Ovary (tissue), 9 donors: ENCODE measurements around the gene SMAD5. TPM values are rescaled to one million over a fixed set of nuclear protein-coding genes. Genes with fewer than 3 reads are reported as not detected.

ENCODE experiments used
- DNase-seq, 5 donors: peaks; one replicate each; pipeline ENCODE4 v3.0.0-alpha.2; 2019 to 2020
- H3K27ac ChIP-seq, 2 donors: fragments of 200-600 bp; one replicate each; pipeline versions ENCODE4 v1.5.1 to v1.8.0; 2019 to 2022
- H3K27me3 ChIP-seq: fragments of 200-600 bp; one replicate; pipeline ENCODE4 v1.8.0; 2022
- H3K36me3 ChIP-seq: fragments of 200-600 bp; sonication (generic); one replicate; pipeline ENCODE4 v1.5.1; 2019
- H3K4me1 ChIP-seq: one replicate; pipeline ENCODE4 v1.8.1; 2013; ENCODE audit warnings: mild to moderate bottlenecking, moderate library complexity; ENCODE audit not compliant: insufficient read depth
- H3K4me3 ChIP-seq: fragments of 200-600 bp; sonication (generic); one replicate; pipeline ENCODE4 v1.5.1; 2017
- H3K9me3 ChIP-seq, 2 donors: fragments of 200-600 bp in 1 of 2; sonication (generic) in 1 of 2; one replicate each; pipeline versions ENCODE4 v1.5.1 to v1.8.1; 2013 to 2019; ENCODE audit warnings: mild to moderate bottlenecking in 1 of 2, moderate library complexity in 1 of 2
- EP300 ChIP-seq: sonication (generic); formaldehyde crosslinking; IDR thresholded peaks from one replicate; pipeline ENCODE4 v1.6.1; 2017; ENCODE audit warnings: antibody characterized with exemption
- POLR2A ChIP-seq: fragments of 450-650 bp; IDR thresholded peaks from one replicate; pipeline ENCODE4 v1.6.1; 2017; ENCODE audit warnings: antibody characterized with exemption, mild to moderate bottlenecking, moderate library complexity
- WGBS, 3 donors: extraction: QIAGEN DNeasy Blood & Tissue Kit in 1 of 3; methylation state at CpG; one replicate each; pipeline versions ENCODE4 v1.1.5 to v1.1.7; 2013 to 2017; 5-methylcytosine and 5-hydroxymethylcytosine counted together
- intact Hi-C, 4 donors: fragments of 100-400 bp; cut with DNase I; formaldehyde crosslinking; loops; one replicate each; pipeline versions ENCODE4 v1.11.0 to v1.15.1; 2022 to 2023
- polyA plus RNA-seq, 2 donors: library from polyadenylated mRNA; stranded (reverse); fragments of 200-250 nt in 1 of 2; fragments of 350-450 nt in 1 of 2; fragmentation: Illumina TruSeq in 1 of 2; extraction: RNeasy Lipid Tissue Mini Kit (QIAGEN cat#74804) in 1 of 2; gene quantifications; one replicate each; pipeline ENCODE4 v1.2.3, GENCODE V29; 2013 to 2014
- total RNA-seq, 7 donors: library from RNA; depleted of rRNA in 2 of 7; stranded (reverse); fragments of >200 nt in 2 of 7; fragmentation: NEBNext Ultra II Directional in 3 of 7; extraction: Animal tissue kit (Norgen Biotek cat#: 25700) in 3 of 7; gene quantifications; one replicate each; pipeline versions ENCODE4 v1.1.0 to v1.2.4, GENCODE V29; 2016 to 2023
- TF ChIP-seq, protein P1 (sequence below), 3 donors: fragments of 450-650 bp in 2 of 3; fragments of 200-600 bp in 1 of 3; IDR thresholded peaks; one replicate each; pipeline versions ENCODE4 v1.5.1 to v1.8.0; 2016 to 2022; ENCODE audit warnings: antibody characterized with exemption in 3 of 3, mild to moderate bottlenecking in 1 of 3
- donor health status: DM: no; HTN: no; CAD: no; lungs with moderate emphysema.
- donor health status: DM: no; HTN: no; CAD: no.
- donor health status: Bipolar disorder and iron deficiency.
- donor health status: DM: yes; HTN: yes; CAD: no.
- donor health status: DM: no; HTN: no; CAD: no.
- donor health status: DM: yes; HTN: yes; CAD: no.

SMAD5 gene
- total and polyA plus RNA-seq, 9 donors: 20.3 to 130 (median 108) TPM

DNA sequence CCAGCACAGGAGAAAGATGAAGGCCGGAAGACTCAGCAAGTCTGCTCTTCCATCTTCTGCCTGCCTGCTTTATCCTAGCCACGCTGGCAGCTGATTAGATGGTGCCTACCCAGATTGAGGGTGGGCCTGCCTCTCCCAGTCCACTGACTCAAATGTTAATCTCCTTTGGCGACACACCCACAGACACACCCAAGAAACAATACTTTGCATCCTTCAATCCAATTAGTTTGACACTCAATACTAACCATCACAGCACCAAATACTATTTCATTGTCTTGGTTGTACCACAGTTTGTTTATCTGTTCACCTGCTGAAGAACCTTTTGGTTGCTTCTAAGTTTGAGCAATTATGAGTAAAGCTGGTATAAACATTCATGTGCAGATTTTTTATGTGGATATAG, 36.6 kb downstream of the SMAD5 start:
- intact Hi-C loops: no loop called here
- no peaks in the 10 kb centered on the region for H3K36me3 ChIP-seq
- H3K27ac ChIP-seq: no peak overlapping the region
- H3K4me1 ChIP-seq: peaks cover 2% of the 10 kb centered on the region
- 97 to 99% (median 98%) methylated on average over 3 of the region's 3 CpGs for WGBS, 3 donors
- no peak overlapping the region for H3K4me3 ChIP-seq
- DNase-seq: no peak
- H3K27me3 ChIP-seq: no peaks in the 10 kb centered on the region
- no peaks in the 10 kb centered on the region for H3K9me3 ChIP-seq
- TF ChIP-seq POLR2A (no peak), EP300 (no peak)
- TF ChIP-seq, protein P1, sequence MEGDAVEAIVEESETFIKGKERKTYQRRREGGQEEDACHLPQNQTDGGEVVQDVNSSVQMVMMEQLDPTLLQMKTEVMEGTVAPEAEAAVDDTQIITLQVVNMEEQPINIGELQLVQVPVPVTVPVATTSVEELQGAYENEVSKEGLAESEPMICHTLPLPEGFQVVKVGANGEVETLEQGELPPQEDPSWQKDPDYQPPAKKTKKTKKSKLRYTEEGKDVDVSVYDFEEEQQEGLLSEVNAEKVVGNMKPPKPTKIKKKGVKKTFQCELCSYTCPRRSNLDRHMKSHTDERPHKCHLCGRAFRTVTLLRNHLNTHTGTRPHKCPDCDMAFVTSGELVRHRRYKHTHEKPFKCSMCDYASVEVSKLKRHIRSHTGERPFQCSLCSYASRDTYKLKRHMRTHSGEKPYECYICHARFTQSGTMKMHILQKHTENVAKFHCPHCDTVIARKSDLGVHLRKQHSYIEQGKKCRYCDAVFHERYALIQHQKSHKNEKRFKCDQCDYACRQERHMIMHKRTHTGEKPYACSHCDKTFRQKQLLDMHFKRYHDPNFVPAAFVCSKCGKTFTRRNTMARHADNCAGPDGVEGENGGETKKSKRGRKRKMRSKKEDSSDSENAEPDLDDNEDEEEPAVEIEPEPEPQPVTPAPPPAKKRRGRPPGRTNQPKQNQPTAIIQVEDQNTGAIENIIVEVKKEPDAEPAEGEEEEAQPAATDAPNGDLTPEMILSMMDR (IDR thresholded peaks at IDR 0.05): no peak

DNA sequence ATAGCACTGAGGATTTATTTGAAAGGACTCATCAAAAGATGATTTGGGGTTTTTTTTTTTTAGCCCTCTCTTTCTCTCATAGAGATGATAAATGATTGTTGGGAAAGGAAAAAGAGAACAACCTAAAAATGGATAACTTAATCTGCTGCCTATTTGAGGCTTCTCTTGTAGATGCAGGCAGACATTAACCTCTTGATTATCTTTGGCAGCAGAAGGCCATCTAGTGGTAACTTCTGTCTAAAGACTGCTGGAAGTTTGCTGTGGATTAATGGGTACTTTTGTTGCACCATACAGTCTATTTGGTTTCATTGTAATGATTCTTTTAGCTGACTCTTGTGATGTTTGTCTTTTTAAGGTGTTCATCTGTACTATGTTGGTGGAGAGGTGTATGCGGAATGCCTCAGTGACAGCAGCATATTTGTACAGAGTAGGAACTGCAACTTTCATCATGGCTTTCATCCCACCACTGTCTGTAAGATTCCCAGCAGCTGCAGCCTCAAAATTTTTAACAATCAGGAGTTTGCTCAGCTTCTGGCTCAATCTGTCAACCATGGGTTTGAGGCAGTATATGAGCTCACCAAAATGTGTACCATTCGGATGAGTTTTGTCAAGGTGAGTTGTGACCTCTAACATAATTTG, 41.5 kb downstream of the SMAD5 start:
- intact Hi-C loops: loop anchor here in 1 of 4 donors (10.0 kb wide), 1 partner anchor 89 kb away; no protein-coding TSS in a partner anchor

DNA sequence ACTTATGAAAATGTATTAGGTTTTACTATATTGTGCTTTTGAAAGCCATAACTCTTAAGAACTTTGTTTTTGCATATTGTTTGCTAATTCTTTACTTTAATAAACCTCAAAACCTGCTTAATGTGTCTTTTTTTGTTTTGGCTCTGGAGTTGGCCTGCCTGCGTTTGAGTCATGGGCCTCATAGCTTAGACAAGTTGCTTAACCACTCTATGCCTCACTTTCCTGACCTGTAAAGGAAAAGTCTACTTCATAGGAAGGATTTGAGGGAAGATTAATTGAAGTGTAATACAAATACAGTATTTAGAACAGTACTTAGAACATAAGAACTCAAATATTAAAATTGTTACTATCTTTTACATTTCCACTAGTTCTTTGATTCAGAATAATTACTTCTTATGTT, 50.0 kb downstream of the SMAD5 start:
- H3K36me3 ChIP-seq: no peaks in the 10 kb centered on the region
- H3K27ac ChIP-seq: no peak overlapping the region
- no peaks in the 10 kb centered on the region for H3K27me3 ChIP-seq
- no peak overlapping the region for H3K4me3 ChIP-seq
- WGBS, 3 donors: 56 to 75% (median 63%) methylated on average over 1 of the region's 1 CpG
- no peaks in the 10 kb centered on the region for H3K4me1 ChIP-seq
- intact Hi-C loops: no loop called here
- DNase-seq: no peak
- H3K9me3 ChIP-seq: no peaks in the 10 kb centered on the region
- no peak for TF ChIP-seq EP300
- TF ChIP-seq, protein P1 (IDR thresholded peaks at IDR 0.05): no peak
- no peak for TF ChIP-seq POLR2A

More for the DNA sequence above, 41.5 kb downstream of the SMAD5 start:
- H3K4me1 ChIP-seq: no peaks in the 10 kb centered on the region
- no peak for TF ChIP-seq POLR2A
- TF ChIP-seq, protein P1 (IDR thresholded peaks at IDR 0.05): peak in 2 of 3 donors; percentile 14 to 26
- H3K4me3 ChIP-seq: no peak overlapping the region
- H3K36me3 ChIP-seq: no peaks in the 10 kb centered on the region
- no peak for DNase-seq
- WGBS, 3 donors: 90 to 94% (median 93%) methylated on average over 2 of the region's 2 CpGs
- H3K9me3 ChIP-seq: no peaks in the 10 kb centered on the region
- H3K27ac ChIP-seq: no peak overlapping the region
- no peaks in the 10 kb centered on the region for H3K27me3 ChIP-seq

DNA sequence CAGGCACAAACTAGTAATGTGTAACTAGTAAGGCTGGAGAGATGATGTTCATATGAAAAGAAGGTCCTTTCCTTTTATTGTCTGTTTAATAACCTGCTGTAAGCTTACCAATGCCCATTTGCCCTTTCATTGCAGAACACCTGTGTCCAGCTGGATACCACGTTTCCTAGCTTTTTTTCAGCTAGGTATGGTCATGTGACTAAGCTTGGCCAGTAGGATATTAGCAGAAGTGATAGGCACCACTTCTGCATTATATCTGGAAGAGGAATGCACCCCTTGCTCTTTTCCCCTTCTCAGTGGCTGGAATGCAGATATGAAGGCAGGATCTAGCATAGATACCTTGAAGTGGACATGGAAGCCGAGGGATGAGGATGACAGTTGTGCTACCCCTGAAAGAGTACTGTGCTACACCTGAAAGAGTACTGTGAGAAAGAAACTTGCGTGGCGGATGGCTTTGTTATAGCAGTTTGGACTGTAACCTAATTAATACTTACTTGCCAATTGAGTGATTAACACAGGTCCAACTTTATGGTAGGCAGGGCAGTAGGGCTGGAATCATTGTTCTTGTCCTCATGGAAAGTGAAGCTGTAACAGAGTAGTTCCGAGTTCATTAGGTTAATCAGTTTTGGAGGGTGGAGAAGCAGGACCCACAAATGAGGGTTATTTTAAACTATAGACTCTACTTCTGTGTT, 53.5 kb downstream of the SMAD5 start:
- no peak overlapping the region for H3K4me3 ChIP-seq
- H3K9me3 ChIP-seq: no peaks in the 10 kb centered on the region
- intact Hi-C loops: no loop called here
- H3K27me3 ChIP-seq: no peaks in the 10 kb centered on the region
- no peak overlapping the region for H3K27ac ChIP-seq
- no peaks in the 10 kb centered on the region for H3K4me1 ChIP-seq
- no peaks in the 10 kb centered on the region for H3K36me3 ChIP-seq
- WGBS, 3 donors: 87 to 90% (median 90%) methylated on average over 5 of the region's 5 CpGs
- no peak for DNase-seq
- no peak for TF ChIP-seq POLR2A
- TF ChIP-seq EP300: no peak
- TF ChIP-seq, protein P1 (IDR thresholded peaks at IDR 0.05): no peak
